Neural progenitor cell (in vitro differentiated cells): ENCODE results near the gene ARHGAP11A. TPM values are rescaled to one million over a fixed set of nuclear protein-coding genes. Genes with fewer than 3 reads are reported as not detected.

ENCODE experiments used
- DNase-seq: peaks from one replicate; pipeline ENCODE4 v3.0.0-alpha.2; 2016; ENCODE audit warnings: low spot score
- H2AFZ ChIP-seq: fragments of 200-600 bp; sonication (generic); replicated peaks from 2 replicates; pipeline ENCODE4 v1.6.1; 2016; ENCODE audit warnings: antibody characterized with exemption
- H3F3A ChIP-seq: fragments of 200-600 bp; sonication (generic); 2 replicates; pipeline ENCODE4 v1.6.1; 2016; ENCODE audit warnings: antibody characterized with exemption, low read depth
- H3K27ac ChIP-seq: fragments of 200-600 bp; sonication (generic); 2 replicates; pipeline ENCODE4 v1.5.1; 2016; ENCODE audit warnings: mild to moderate bottlenecking
- H3K27me3 ChIP-seq: fragments of 200-600 bp; sonication (generic); 2 replicates; pipeline ENCODE4 v1.6.1; 2016; ENCODE audit warnings: mild to moderate bottlenecking, moderate library complexity
- H3K36me3 ChIP-seq: fragments of 200-600 bp; sonication (generic); 2 replicates; pipeline ENCODE4 v1.5.1; 2016
- H3K4me1 ChIP-seq: fragments of 200-600 bp; sonication (generic); 2 replicates; pipeline ENCODE4 v1.6.1; 2016; ENCODE audit warnings: mixed run types
- H3K4me2 ChIP-seq: fragments of 200-600 bp; sonication (generic); 2 replicates; pipeline ENCODE4 v1.6.1; 2016
- H3K4me3 ChIP-seq: fragments of 200-600 bp; sonication (generic); 2 replicates; pipeline ENCODE4 v1.5.1; 2016
- H3K79me2 ChIP-seq: fragments of 200-600 bp; sonication (generic); 2 replicates; pipeline ENCODE4 v1.6.1; 2016; ENCODE audit warnings: low read depth
- H3K9ac ChIP-seq: fragments of 200-600 bp; sonication (generic); 2 replicates; pipeline ENCODE4 v1.6.1; 2016
- H3K9me3 ChIP-seq: fragments of 200-600 bp; sonication (generic); 2 replicates; pipeline ENCODE4 v1.5.1; 2016; ENCODE audit warnings: low read depth
- H4K20me1 ChIP-seq: fragments of 200-600 bp; sonication (generic); 2 replicates; pipeline ENCODE4 v1.6.1; 2016; ENCODE audit warnings: low read depth
- H3K27ac Mint-ChIP-seq: 3 replicates; pipeline ENCODE4 v1.8.0; 2021; ENCODE audit warnings: mixed read lengths
- H3K27me3 Mint-ChIP-seq: 2 replicates; pipeline ENCODE4 v1.8.0; 2022; ENCODE audit warnings: low read depth, mild to moderate bottlenecking, inconsistent platforms, moderate library complexity, mixed read lengths; ENCODE audit not compliant: insufficient read depth
- H3K36me3 Mint-ChIP-seq: 3 replicates; pipeline ENCODE4 v1.8.0; 2021; ENCODE audit warnings: mixed read lengths
- H3K4me1 Mint-ChIP-seq: 3 replicates; pipeline ENCODE4 v1.8.0; 2021; ENCODE audit warnings: mixed read lengths
- H3K4me3 Mint-ChIP-seq: 3 replicates; pipeline ENCODE4 v1.8.0; 2021; ENCODE audit warnings: mild to moderate bottlenecking, moderate library complexity, mixed read lengths
- H3K9me3 Mint-ChIP-seq: 3 replicates; pipeline ENCODE4 v1.8.0; 2020; ENCODE audit warnings: mixed read lengths
- CTCF ChIP-seq: fragments of 200-600 bp; sonication (generic); IDR thresholded peaks from 2 replicates; pipeline ENCODE4 v1.5.1; 2017; ENCODE audit warnings: antibody characterized with exemption, mild to moderate bottlenecking
- EZH2 ChIP-seq: fragments of 200-600 bp; sonication (generic); IDR thresholded peaks from 2 replicates; pipeline ENCODE4 v1.6.1; 2017; ENCODE audit warnings: antibody characterized with exemption, mild to moderate bottlenecking, moderate library complexity
- EZH2phosphoT487 ChIP-seq: fragments of 200-600 bp; sonication (generic); IDR thresholded peaks from 2 replicates; pipeline ENCODE4 v1.6.1; 2017; ENCODE audit warnings: antibody characterized with exemption
- total RNA-seq: library from RNA; depleted of rRNA; stranded (reverse); fragments of >200 nt; gene quantifications from 2 replicates; pipeline ENCODE4 v1.2.3, GENCODE V29; 2015; ENCODE audit warnings: low replicate concordance

ARHGAP11A gene
- total RNA-seq, 1 donor from 2014 or later: 83.9 TPM

- Mint-ChIP-seq H3K27me3 (no peaks in the 10 kb centered on the region), H3K27ac (no peak overlapping the region), H3K9me3 (no peaks in the 10 kb centered on the region), H3K4me1 (peaks cover 10% of the 10 kb centered on the region), H3K36me3 (no peaks in the 10 kb centered on the region), H3K4me3 (no peak overlapping the region)
- TF ChIP-seq EZH2 (no peak), EZH2phosphoT487 (no peak), CTCF (no peak)
- Histone ChIP-seq H3K79me2 (peaks cover 4% of the 10 kb centered on the region), H3K4me1 (no peaks in the 10 kb centered on the region), H2AFZ (no peak overlapping the region), H3K9me3 (no peaks in the 10 kb centered on the region), H3K4me2 (no peak overlapping the region), H3K9ac (no peak overlapping the region), H4K20me1 (peaks cover 10% of the 10 kb centered on the region), H3K27ac (no peak overlapping the region), H3F3A (no peaks in the 10 kb centered on the region), H3K4me3 (no peak overlapping the region), H3K36me3 (no peaks in the 10 kb centered on the region), H3K27me3 (no peaks in the 10 kb centered on the region)
- DNase-seq: no peak
Measured at GRCh38 chr15:32656091-32656490, 40.8 kb downstream of the ARHGAP11A start.

- H3K79me2 ChIP-seq: peaks cover 3% of the 10 kb centered on the region
- no peak overlapping the region for H3K9ac ChIP-seq
- no peaks in the 10 kb centered on the region for H3K27me3 Mint-ChIP-seq
- H3K4me1 ChIP-seq: no peaks in the 10 kb centered on the region
- no peaks in the 10 kb centered on the region for H3F3A ChIP-seq
- no peak overlapping the region for H3K4me3 ChIP-seq
- H3K4me3 Mint-ChIP-seq: no peak overlapping the region
- H3K27ac Mint-ChIP-seq: no peak overlapping the region
- TF ChIP-seq CTCF: no peak
- TF ChIP-seq EZH2: no peak
- no peak for TF ChIP-seq EZH2phosphoT487
- H4K20me1 ChIP-seq: peaks cover 9% of the 10 kb centered on the region
- no peak for DNase-seq
- H3K36me3 Mint-ChIP-seq: no peaks in the 10 kb centered on the region
- no peaks in the 10 kb centered on the region for H3K9me3 ChIP-seq
- H2AFZ ChIP-seq: no peak overlapping the region
- no peaks in the 10 kb centered on the region for H3K27me3 ChIP-seq
- H3K27ac ChIP-seq: no peak overlapping the region
- peaks cover 10% of the 10 kb centered on the region for H3K4me1 Mint-ChIP-seq
- no peaks in the 10 kb centered on the region for H3K9me3 Mint-ChIP-seq
- H3K36me3 ChIP-seq: no peaks in the 10 kb centered on the region
- no peak overlapping the region for H3K4me2 ChIP-seq
Measured at GRCh38 chr15:32656496-32656895, 41.2 kb downstream of the ARHGAP11A start.

GRCh38 chr15:32657198-32657883 lies 42.0 kb downstream of the ARHGAP11A start:
- no peaks in the 10 kb centered on the region for H3K36me3 ChIP-seq
- H3K4me1 ChIP-seq: no peaks in the 10 kb centered on the region
- Mint-ChIP-seq H3K4me1 (peaks cover 10% of the 10 kb centered on the region), H3K36me3 (no peaks in the 10 kb centered on the region), H3K27ac (no peak overlapping the region), H3K9me3 (no peaks in the 10 kb centered on the region), H3K27me3 (no peaks in the 10 kb centered on the region), H3K4me3 (no peak overlapping the region)
- no peak for DNase-seq
- no peak overlapping the region for H3K9ac ChIP-seq
- no peaks in the 10 kb centered on the region for H3F3A ChIP-seq
- no peaks in the 10 kb centered on the region for H3K27me3 ChIP-seq
- H3K79me2 ChIP-seq: no peaks in the 10 kb centered on the region
- no peak for TF ChIP-seq EZH2
- TF ChIP-seq EZH2phosphoT487: no peak
- TF ChIP-seq CTCF: no peak
- H3K27ac ChIP-seq: no peak overlapping the region
- peaks cover 3% of the 10 kb centered on the region for H4K20me1 ChIP-seq
- no peak overlapping the region for H3K4me3 ChIP-seq
- H2AFZ ChIP-seq: no peak overlapping the region
- no peaks in the 10 kb centered on the region for H3K9me3 ChIP-seq
- no peak overlapping the region for H3K4me2 ChIP-seq
